ENCODE results near the gene CWF19L1.

DNA sequence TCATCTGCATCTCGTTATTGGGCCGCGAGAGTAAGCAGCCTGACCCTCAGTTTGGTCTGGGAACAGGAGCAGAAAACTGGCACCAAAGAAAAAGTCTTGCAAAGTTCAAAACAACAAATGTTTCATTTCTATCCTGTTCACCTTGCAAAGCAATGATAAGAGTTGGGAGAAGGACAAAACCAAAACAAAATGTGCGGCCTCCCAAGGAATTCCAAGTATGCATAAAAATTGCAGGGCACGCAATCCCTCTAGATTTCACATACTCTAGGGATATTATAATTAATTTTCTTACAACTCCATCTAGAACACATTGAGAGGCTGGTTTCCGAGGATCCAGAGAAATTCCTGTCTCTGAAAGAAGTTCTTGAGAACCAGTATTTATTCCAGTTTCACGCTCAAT lies 58.1 kb downstream of the CWF19L1 start:
- TF ChIP-seq, protein P1, sequence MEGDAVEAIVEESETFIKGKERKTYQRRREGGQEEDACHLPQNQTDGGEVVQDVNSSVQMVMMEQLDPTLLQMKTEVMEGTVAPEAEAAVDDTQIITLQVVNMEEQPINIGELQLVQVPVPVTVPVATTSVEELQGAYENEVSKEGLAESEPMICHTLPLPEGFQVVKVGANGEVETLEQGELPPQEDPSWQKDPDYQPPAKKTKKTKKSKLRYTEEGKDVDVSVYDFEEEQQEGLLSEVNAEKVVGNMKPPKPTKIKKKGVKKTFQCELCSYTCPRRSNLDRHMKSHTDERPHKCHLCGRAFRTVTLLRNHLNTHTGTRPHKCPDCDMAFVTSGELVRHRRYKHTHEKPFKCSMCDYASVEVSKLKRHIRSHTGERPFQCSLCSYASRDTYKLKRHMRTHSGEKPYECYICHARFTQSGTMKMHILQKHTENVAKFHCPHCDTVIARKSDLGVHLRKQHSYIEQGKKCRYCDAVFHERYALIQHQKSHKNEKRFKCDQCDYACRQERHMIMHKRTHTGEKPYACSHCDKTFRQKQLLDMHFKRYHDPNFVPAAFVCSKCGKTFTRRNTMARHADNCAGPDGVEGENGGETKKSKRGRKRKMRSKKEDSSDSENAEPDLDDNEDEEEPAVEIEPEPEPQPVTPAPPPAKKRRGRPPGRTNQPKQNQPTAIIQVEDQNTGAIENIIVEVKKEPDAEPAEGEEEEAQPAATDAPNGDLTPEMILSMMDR (IDR thresholded peaks at IDR 0.05; ENCODE audit: low read depth, low read length, poor library complexity, severe bottlenecking) = no peak
- no peak for TF ChIP-seq EZH2phosphoT487 (IDR thresholded peaks at IDR 0.05; ENCODE audit: borderline replicate concordance, low read length)

All from DOHH2 (cell line).